ENCODE measurements around the gene S1PR2. TPM values are rescaled to one million over a fixed set of nuclear protein-coding genes. Genes with fewer than 3 reads are reported as not detected.
"Not testable (repeated sequence)": the region's sequence is repeated elsewhere in the genome, so short reads cannot be mapped to it uniquely, and the experiment has no call there.

The S1PR2 gene
- total and polyA plus RNA-seq, 7 experiments from 2014 or later: 0.64 to 6.8 (median 4.1) TPM

DNA sequence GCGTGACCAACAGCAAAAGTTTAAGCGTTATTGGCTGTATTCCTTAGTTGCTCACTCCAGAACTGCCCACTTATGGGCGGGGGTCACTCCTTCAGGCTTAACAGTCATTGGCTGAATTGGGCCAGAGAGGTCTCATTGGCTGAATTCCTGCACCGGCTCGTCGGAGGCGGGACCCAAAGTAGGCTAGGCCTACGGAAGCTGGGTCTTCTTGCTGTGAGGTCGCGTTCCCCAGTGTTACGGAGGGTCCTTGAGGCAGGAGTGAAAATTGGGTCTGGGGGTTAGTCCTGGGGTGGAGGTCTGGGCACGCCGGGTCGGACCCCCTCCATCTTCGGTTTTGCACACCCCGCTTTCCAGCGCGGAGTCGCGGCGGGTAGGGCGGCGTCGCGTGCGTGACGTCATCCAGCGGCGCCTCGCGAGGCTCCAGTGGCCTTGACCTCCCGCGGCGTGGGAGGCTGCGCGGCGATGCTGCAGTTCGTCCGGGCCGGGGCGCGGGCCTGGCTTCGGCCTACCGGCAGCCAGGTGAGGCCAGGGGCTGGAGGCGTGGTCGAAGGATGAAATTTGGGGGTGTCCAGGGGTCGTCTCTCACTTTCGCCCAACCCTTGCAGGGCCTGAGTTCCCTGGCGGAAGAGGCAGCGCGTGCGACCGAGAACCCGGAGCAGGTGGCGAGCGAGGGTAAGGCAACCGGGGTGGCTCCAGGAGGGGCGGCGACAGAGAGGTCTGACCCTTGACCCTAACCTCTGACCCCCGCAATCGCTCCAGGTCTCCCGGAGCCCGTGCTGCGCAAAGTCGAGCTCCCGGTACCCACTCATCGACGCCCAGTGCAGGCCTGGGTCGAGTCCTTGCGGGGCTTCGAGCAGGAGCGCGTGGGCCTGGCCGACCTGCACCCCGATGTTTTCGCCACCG, 20.9 kb upstream of the S1PR2 start, which contains the start of gene MRPL4:
Gene MRPL4 (plus strand): TSS at position 423 of the 903 bp plus-strand sequence. CDS start 40 bp downstream, at position 463.
- H3K4me1 Mint-ChIP-seq: peaks cover 6 to 33% (median 24%) of the 10 kb centered on the region in 7 donors
- peak within 1 kb of the TSS; percentile 93 to 100 (median 98) for H3K4me3 Mint-ChIP-seq
- ChIA-PET POLR2A (interaction anchor here (1.0 to 1.9 kb wide), 4 partner anchors 16 to 152 kb away, joined by 3 to 6 read pairs (median 5); partner anchors contain the start of gene ICAM1), CTCF (interaction anchor here (0.7 to 4.8 kb wide), 4 partner anchors 17 to 136 kb away, joined by 3 to 52 read pairs (median 24); no protein-coding TSS in a partner anchor)
- peak within 1 kb of the TSS; percentile 92 to 99 (median 97) for H3K27ac Mint-ChIP-seq
- peaks cover 7 to 26% (median 16%) of the 10 kb centered on the region in 5 donors for H3K36me3 Mint-ChIP-seq
- peak within 1 kb of the TSS; percentile 78 for H3K27ac ChIP-seq (ENCODE audit: low read depth, low read length)
- intact Hi-C loops (cut with micrococcal nuclease): loop anchor here (1.0 to 10.0 kb wide), 13 partner anchors 35 to 619 kb away; partner anchors contain the start of genes DNMT1 (in 2 of the 2), CARM1 (in 1 of the 2), DNM2 (in 1 of the 2) and EIF3G (in 1 of the 2)
- peaks cover 6 to 12% of the 10 kb centered on the region in 2 donors for H3K4me1 ChIP-seq (ENCODE audit: control insufficient read depth in 2 of 2, insufficient read depth in 2 of 2, low read length in 2 of 2)
- peaks cover 0 to 5% (median 0%) of the 10 kb centered on the region in 11 donors for H3K9me3 Mint-ChIP-seq
- peaks cover 0 to 30% (median 0%) of the 10 kb centered on the region in 3 experiments for H3K36me3 ChIP-seq (ENCODE audit: control insufficient read depth in 2 of 3, insufficient read depth in 3 of 3, low read length in 3 of 3)
- H3K27me3 Mint-ChIP-seq: no peaks in the 10 kb centered on the region
- ATAC-seq (peak; percentile 98), DNase-seq (peak; percentile 82 to 98 (median 96))
- no peaks in the 10 kb centered on the region for H3K27me3 ChIP-seq (ENCODE audit: control insufficient read depth in 2 of 2, insufficient read depth in 2 of 2, low read length in 2 of 2)
- H3K9me3 ChIP-seq (ENCODE audit: control insufficient read depth in 2 of 3, low read length in 3 of 3): no peaks in the 10 kb centered on the region
- H3K4me3 ChIP-seq (ENCODE audit: low read length): peak within 1 kb of the TSS; percentile 90

DNA sequence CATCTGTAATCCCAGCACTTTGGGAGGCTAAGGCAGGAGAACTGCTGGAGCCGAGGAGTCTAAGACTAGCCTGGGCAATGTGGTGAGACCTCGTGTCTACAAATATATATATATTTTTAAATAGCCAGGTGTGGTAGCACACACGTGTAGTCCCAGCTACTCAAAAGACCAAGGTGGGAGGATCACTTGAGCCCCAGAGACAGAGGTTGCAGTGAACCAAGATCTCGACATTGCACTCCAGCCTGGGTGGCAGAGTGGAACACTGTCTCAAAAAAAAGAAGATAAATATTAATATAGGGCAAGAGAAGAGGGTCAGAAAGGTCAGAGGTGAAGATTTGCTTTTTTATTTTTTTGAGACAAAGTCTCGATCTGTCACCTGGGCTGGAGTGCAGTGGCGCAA, 15.4 kb upstream of the S1PR2 start:
- no peaks in the 10 kb centered on the region for H3K9me3 Mint-ChIP-seq
- intact Hi-C loops (cut with micrococcal nuclease): no loop called here
- H3K27ac Mint-ChIP-seq: no peak overlapping the region
- CTCF ChIA-PET: interaction anchor here (0.6 to 0.8 kb wide), 4 partner anchors 10 to 316 kb away, joined by 3 to 4 read pairs (median 4); no protein-coding TSS in a partner anchor
- Histone ChIP-seq H3K4me3 (ENCODE audit: low read length) (no peak overlapping the region), H3K9me3 (ENCODE audit: control insufficient read depth in 2 of 3, low read length in 3 of 3) (no peaks in the 10 kb centered on the region), H3K27ac (ENCODE audit: low read depth, low read length) (no peak overlapping the region), H3K27me3 (ENCODE audit: control insufficient read depth in 2 of 2, insufficient read depth in 2 of 2, low read length in 2 of 2) (no peaks in the 10 kb centered on the region), H3K36me3 (ENCODE audit: control insufficient read depth in 2 of 3, insufficient read depth in 3 of 3, low read length in 3 of 3) (no peaks in the 10 kb centered on the region), H3K4me1 (ENCODE audit: control insufficient read depth in 2 of 2, insufficient read depth in 2 of 2, low read length in 2 of 2) (peaks cover 0 to 4% of the 10 kb centered on the region in 2 donors)
- H3K4me1 Mint-ChIP-seq: peaks cover 0 to 11% (median 4%) of the 10 kb centered on the region in 7 donors
- ATAC-seq: no peak
- H3K27me3 Mint-ChIP-seq: no peaks in the 10 kb centered on the region
- DNase-seq: no peak
- H3K4me3 Mint-ChIP-seq: no peak overlapping the region
- H3K36me3 Mint-ChIP-seq: no peaks in the 10 kb centered on the region
- POLR2A ChIA-PET: interaction anchor here (1.2 kb wide), 1 partner anchor 11 kb away, joined by 3 read pairs; no protein-coding TSS in a partner anchor

DNA sequence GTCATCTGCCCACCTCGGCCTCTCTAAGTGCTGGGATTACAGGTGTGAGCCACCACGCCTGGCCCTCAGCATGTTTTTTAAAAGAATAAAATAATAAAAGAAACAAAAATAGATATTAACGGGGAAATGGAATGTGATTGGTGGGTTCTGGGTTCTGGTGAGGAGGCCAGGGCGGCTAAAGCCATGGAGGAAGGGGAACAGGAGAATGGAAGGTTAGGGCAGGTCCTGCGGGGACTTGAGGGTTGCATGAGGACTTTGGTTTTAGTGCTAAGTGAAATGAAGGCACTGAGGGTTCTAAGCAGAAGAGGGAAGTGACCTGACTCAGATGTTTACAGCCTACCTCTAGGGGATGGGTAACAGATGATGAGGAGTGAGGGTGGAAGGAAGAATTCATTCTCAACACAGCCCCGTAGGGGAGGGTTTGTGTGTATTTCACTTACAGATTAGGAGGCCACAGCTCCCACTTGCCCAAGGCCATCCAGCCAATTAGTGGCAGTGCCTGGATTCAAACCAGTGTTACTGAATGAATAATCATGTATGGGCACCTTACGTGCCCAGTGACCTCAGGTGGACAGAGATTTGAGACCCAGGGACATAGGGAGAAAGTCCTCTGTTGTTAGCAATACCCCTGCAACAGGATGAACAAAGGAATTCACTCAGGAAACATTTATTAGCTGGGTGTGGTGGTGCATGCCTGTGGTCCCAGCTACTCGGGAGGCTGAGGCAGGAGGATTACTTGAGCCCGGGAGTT, 14.2 kb upstream of the S1PR2 start:
- H3K4me1 ChIP-seq (ENCODE audit: control insufficient read depth in 2 of 2, insufficient read depth in 2 of 2, low read length in 2 of 2): no peaks in the 10 kb centered on the region
- DNase-seq (no peak), ATAC-seq (no peak)
- Mint-ChIP-seq H3K36me3 (no peaks in the 10 kb centered on the region), H3K27me3 (no peaks in the 10 kb centered on the region), H3K9me3 (no peaks in the 10 kb centered on the region), H3K4me1 (peaks cover 0 to 6% (median 4%) of the 10 kb centered on the region in 7 donors), H3K4me3 (no peak overlapping the region), H3K27ac (peak overlapping the region in 1 of 9 donors; percentile 45)
- H3K4me3 ChIP-seq (ENCODE audit: low read length): no peak overlapping the region
- H3K9me3 ChIP-seq (ENCODE audit: control insufficient read depth in 2 of 3, low read length in 3 of 3): no peaks in the 10 kb centered on the region
- POLR2A ChIA-PET: interaction anchor here (1.0 to 1.2 kb wide), 2 partner anchors 9 to 63 kb away, joined by 3 read pairs; no protein-coding TSS in a partner anchor
- H3K27ac ChIP-seq (ENCODE audit: low read depth, low read length): no peak overlapping the region
- intact Hi-C loops (cut with micrococcal nuclease): no loop called here
- CTCF ChIA-PET: interaction anchor here (0.6 to 0.8 kb wide), 2 partner anchors 20 to 50 kb away, joined by 3 read pairs; no protein-coding TSS in a partner anchor
- H3K36me3 ChIP-seq (ENCODE audit: control insufficient read depth in 2 of 3, insufficient read depth in 3 of 3, low read length in 3 of 3): no peaks in the 10 kb centered on the region
- no peaks in the 10 kb centered on the region for H3K27me3 ChIP-seq (ENCODE audit: control insufficient read depth in 2 of 2, insufficient read depth in 2 of 2, low read length in 2 of 2)

DNA sequence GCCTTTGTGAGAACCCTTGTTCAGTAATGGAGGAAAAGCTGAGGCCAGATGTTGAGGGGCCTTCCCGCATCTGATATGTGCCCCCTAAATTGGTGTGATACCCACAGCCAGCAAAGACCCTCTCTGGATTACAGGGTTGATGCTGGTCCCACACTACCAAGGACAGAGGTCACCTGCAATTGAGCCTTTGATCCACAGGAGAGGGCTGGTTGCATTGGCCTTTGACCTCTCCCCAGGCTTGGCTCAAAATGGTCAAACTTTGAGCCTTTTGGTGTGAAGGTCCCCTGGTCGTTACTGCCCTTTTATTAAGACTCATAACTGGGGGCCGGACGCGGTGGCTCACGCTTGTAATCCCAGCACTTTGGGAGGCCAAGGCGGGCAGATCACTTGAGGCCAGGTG, 12.5 kb upstream of the S1PR2 start:
- H3K27ac Mint-ChIP-seq: no peak overlapping the region
- H3K36me3 Mint-ChIP-seq: no peaks in the 10 kb centered on the region

DNA sequence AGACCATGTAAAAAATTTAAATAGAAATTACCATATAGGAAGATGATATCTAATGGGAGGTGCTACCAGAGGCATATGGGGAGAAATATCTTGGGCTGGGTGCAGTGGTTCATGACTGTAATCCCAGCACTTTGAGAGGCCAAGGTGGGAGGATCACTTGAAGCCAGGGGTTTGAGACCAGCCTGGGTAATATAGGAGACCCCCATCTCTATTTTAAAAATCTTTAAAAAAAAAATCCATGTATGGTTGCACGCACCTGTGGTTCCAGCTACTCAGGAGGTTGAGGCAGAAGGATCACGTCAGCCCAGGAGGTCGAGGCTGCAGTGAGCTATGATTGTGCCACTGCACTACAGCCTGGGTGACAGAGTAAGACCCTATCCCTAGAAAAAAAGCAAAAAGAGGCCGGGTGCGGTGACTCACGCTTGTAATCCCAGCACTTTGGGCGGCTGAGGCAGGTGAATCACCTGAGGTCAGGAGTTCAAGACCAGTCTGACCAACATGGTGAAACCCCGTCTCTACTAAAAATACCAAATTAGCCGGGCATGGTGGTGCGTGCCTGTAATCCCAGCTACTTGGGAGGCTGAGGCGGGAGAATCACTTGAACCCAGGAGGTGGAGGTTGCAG, 10.8 kb upstream of the S1PR2 start:
- CTCF ChIA-PET: interaction anchor here (0.6 kb wide), 1 partner anchor 8 kb away, joined by 4 read pairs; no protein-coding TSS in a partner anchor
- not testable (repeated sequence) for H3K4me3 ChIP-seq (ENCODE audit: low read length)

More for the DNA sequence above, 12.5 kb upstream of the S1PR2 start:
- Mint-ChIP-seq H3K9me3 (no peaks in the 10 kb centered on the region), H3K27me3 (no peaks in the 10 kb centered on the region), H3K4me1 (peaks cover 0 to 5% (median 0%) of the 10 kb centered on the region in 7 donors), H3K4me3 (no peak overlapping the region)
- H3K36me3 ChIP-seq (ENCODE audit: control insufficient read depth in 2 of 3, insufficient read depth in 3 of 3, low read length in 3 of 3): no peaks in the 10 kb centered on the region
- H3K4me3 ChIP-seq (ENCODE audit: low read length): no peak overlapping the region
- no peaks in the 10 kb centered on the region for H3K9me3 ChIP-seq (ENCODE audit: control insufficient read depth in 2 of 3, low read length in 3 of 3)
- H3K4me1 ChIP-seq (ENCODE audit: control insufficient read depth in 2 of 2, insufficient read depth in 2 of 2, low read length in 2 of 2): no peaks in the 10 kb centered on the region
- no peak for ATAC-seq
- no peak overlapping the region for H3K27ac ChIP-seq (ENCODE audit: low read depth, low read length)
- POLR2A ChIA-PET: no interaction called here
- CTCF ChIA-PET: no interaction called here
- no peaks in the 10 kb centered on the region for H3K27me3 ChIP-seq (ENCODE audit: control insufficient read depth in 2 of 2, insufficient read depth in 2 of 2, low read length in 2 of 2)
- no peak for DNase-seq
- intact Hi-C loops (cut with micrococcal nuclease): no loop called here

More for the DNA sequence above, 10.8 kb upstream of the S1PR2 start:
- H3K9me3 ChIP-seq (ENCODE audit: control insufficient read depth in 2 of 3, low read length in 3 of 3); POLR2A ChIA-PET; H3K9me3 Mint-ChIP-seq; DNase-seq; H3K4me1 Mint-ChIP-seq; ATAC-seq; H3K27me3 ChIP-seq (ENCODE audit: control insufficient read depth in 2 of 2, insufficient read depth in 2 of 2, low read length in 2 of 2); H3K4me1 ChIP-seq (ENCODE audit: control insufficient read depth in 2 of 2, insufficient read depth in 2 of 2, low read length in 2 of 2); H3K4me3 Mint-ChIP-seq; H3K36me3 ChIP-seq (ENCODE audit: control insufficient read depth in 2 of 3, insufficient read depth in 3 of 3, low read length in 3 of 3); H3K27ac ChIP-seq (ENCODE audit: low read depth, low read length); H3K27ac Mint-ChIP-seq; intact Hi-C loops (cut with micrococcal nuclease); H3K36me3 Mint-ChIP-seq; H3K27me3 Mint-ChIP-seq: not testable (repeated sequence)

Measured in naive thymus-derived CD4-positive, alpha-beta T cell (primary cell).